Activated naive CD8-positive, alpha-beta T cell treated with anti-CD3 and anti-CD28 coated beads for 36 hours (primary cell): ENCODE data around the gene EXOC4. TPM values are rescaled to one million over a fixed set of nuclear protein-coding genes. Genes with fewer than 3 reads are reported as not detected.

ENCODE experiments used
- DNase-seq: peaks from one replicate; pipeline ENCODE4 v3.0.0; 2021
- H3K27ac Mint-ChIP-seq: one replicate; pipeline ENCODE4 v1.8.0; 2022; ENCODE audit warnings: mild to moderate bottlenecking, moderate library complexity, mixed read lengths
- H3K27me3 Mint-ChIP-seq: one replicate; pipeline ENCODE4 v1.8.0; 2022; ENCODE audit warnings: mild to moderate bottlenecking, mixed read lengths
- H3K36me3 Mint-ChIP-seq: one replicate; pipeline ENCODE4 v1.8.0; 2021; ENCODE audit warnings: mild to moderate bottlenecking, mixed read lengths
- H3K4me1 Mint-ChIP-seq: one replicate; pipeline ENCODE4 v1.8.0; 2021; ENCODE audit warnings: mixed read lengths
- H3K4me3 Mint-ChIP-seq: one replicate; pipeline ENCODE4 v1.8.0; 2022; ENCODE audit warnings: mild to moderate bottlenecking, moderate library complexity, mixed read lengths
- H3K9me3 Mint-ChIP-seq: one replicate; pipeline ENCODE4 v1.8.0; 2022; ENCODE audit warnings: mixed read lengths
- total RNA-seq, 2 experiments: library from RNA; stranded (reverse); gene quantifications; one replicate each; pipeline ENCODE4 v1.2.3, GENCODE V29; 2021

The EXOC4 gene
- total RNA-seq, 2 experiments from 2014 or later, result 41.7 to 45.7 TPM

GRCh38 chr7:134088199-134088598 lies 835.3 kb downstream of the EXOC4 start:
- Mint-ChIP-seq H3K4me1 (no peaks in the 10 kb centered on the region), H3K36me3 (peaks cover 4% of the 10 kb centered on the region), H3K4me3 (no peak overlapping the region), H3K27ac (no peak overlapping the region), H3K9me3 (peaks cover 28% of the 10 kb centered on the region), H3K27me3 (no peaks in the 10 kb centered on the region)
- DNase-seq, result no peak

GRCh38 chr7:134089446-134089845 lies 836.6 kb downstream of the EXOC4 start:
- Mint-ChIP-seq H3K36me3 (peaks cover 4% of the 10 kb centered on the region), H3K4me1 (no peaks in the 10 kb centered on the region), H3K27ac (no peak overlapping the region), H3K4me3 (no peak overlapping the region), H3K27me3 (no peaks in the 10 kb centered on the region), H3K9me3 (peaks cover 35% of the 10 kb centered on the region)
- DNase-seq, result no peak

GRCh38 chr7:134098072-134098471 lies 845.2 kb downstream of the EXOC4 start:
- Mint-ChIP-seq H3K27ac (no peak overlapping the region), H3K36me3 (no peaks in the 10 kb centered on the region), H3K9me3 (peaks cover 19% of the 10 kb centered on the region), H3K27me3 (no peaks in the 10 kb centered on the region), H3K4me3 (no peak overlapping the region), H3K4me1 (no peaks in the 10 kb centered on the region)
- no peak for DNase-seq

- H3K4me1 Mint-ChIP-seq, result no peaks in the 10 kb centered on the region
- H3K27me3 Mint-ChIP-seq, result no peaks in the 10 kb centered on the region
- DNase-seq, result no peak
- no peak overlapping the region for H3K4me3 Mint-ChIP-seq
- no peaks in the 10 kb centered on the region for H3K9me3 Mint-ChIP-seq
- H3K27ac Mint-ChIP-seq, result no peak overlapping the region
- H3K36me3 Mint-ChIP-seq, result no peaks in the 10 kb centered on the region
These were observed 848.8 kb downstream of the EXOC4 start for GRCh38 chr7:134101716-134102115.

GRCh38 chr7:134104166-134104565 lies 851.3 kb downstream of the EXOC4 start:
- no peaks in the 10 kb centered on the region for H3K27me3 Mint-ChIP-seq
- no peaks in the 10 kb centered on the region for H3K36me3 Mint-ChIP-seq
- no peak overlapping the region for H3K4me3 Mint-ChIP-seq
- H3K4me1 Mint-ChIP-seq, result no peaks in the 10 kb centered on the region
- no peaks in the 10 kb centered on the region for H3K9me3 Mint-ChIP-seq
- H3K27ac Mint-ChIP-seq, result no peak overlapping the region
- DNase-seq, result no peak

- Mint-ChIP-seq H3K4me1 (no peaks in the 10 kb centered on the region), H3K27me3 (no peaks in the 10 kb centered on the region), H3K36me3 (no peaks in the 10 kb centered on the region), H3K27ac (no peak overlapping the region), H3K9me3 (no peaks in the 10 kb centered on the region), H3K4me3 (no peak overlapping the region)
- DNase-seq, result no peak
These were observed 853.0 kb downstream of the EXOC4 start for GRCh38 chr7:134105841-134106240.

GRCh38 chr7:134108802-134109201 lies 855.9 kb downstream of the EXOC4 start:
- no peak overlapping the region for H3K4me3 Mint-ChIP-seq
- no peak overlapping the region for H3K27ac Mint-ChIP-seq
- H3K4me1 Mint-ChIP-seq, result no peaks in the 10 kb centered on the region
- H3K9me3 Mint-ChIP-seq, result no peaks in the 10 kb centered on the region
- DNase-seq, result no peak
- no peaks in the 10 kb centered on the region for H3K27me3 Mint-ChIP-seq
- H3K36me3 Mint-ChIP-seq, result no peaks in the 10 kb centered on the region

GRCh38 chr7:134113655-134114054 lies 860.8 kb downstream of the EXOC4 start:
- Mint-ChIP-seq H3K4me1 (no peaks in the 10 kb centered on the region), H3K27me3 (no peaks in the 10 kb centered on the region), H3K4me3 (no peak overlapping the region), H3K27ac (no peak overlapping the region), H3K9me3 (no peaks in the 10 kb centered on the region), H3K36me3 (no peaks in the 10 kb centered on the region)
- DNase-seq, result no peak

- Mint-ChIP-seq H3K27me3 (no peaks in the 10 kb centered on the region), H3K36me3 (no peaks in the 10 kb centered on the region), H3K4me3 (no peak overlapping the region), H3K27ac (no peak overlapping the region), H3K4me1 (no peaks in the 10 kb centered on the region), H3K9me3 (no peaks in the 10 kb centered on the region)
- DNase-seq, result no peak
These were observed 862.1 kb downstream of the EXOC4 start for GRCh38 chr7:134114992-134115391.

Other genes starting within 250 kb of the EXOC4 start
- gene CHCHD3, start 171.0 kb upstream of the EXOC4 start, total RNA-seq, result 10 to 100 TPM; 85.2 to 86.1 TPM